Hepatocyte (in vitro differentiated cells): ENCODE measurements around the gene RTCB.

Experiments
- CTCF ChIP-seq: fragments of 200-600 bp; sonication (generic); IDR thresholded peaks from 2 replicates; pipeline ENCODE4 v1.5.1; 2016; ENCODE audit warnings: antibody characterized with exemption, mild to moderate bottlenecking; ENCODE audit not compliant: poor library complexity
- EZH2 ChIP-seq: fragments of 200-600 bp; sonication (generic); IDR thresholded peaks from 2 replicates; pipeline ENCODE4 v1.6.1; 2016; ENCODE audit warnings: antibody characterized with exemption, mild to moderate bottlenecking, borderline replicate concordance
- EZH2phosphoT487 ChIP-seq: fragments of 200-600 bp; sonication (generic); IDR thresholded peaks from one replicate; pipeline ENCODE4 v1.6.1; 2018; ENCODE audit warnings: antibody characterized with exemption, mild to moderate bottlenecking, low read depth, moderate library complexity; ENCODE audit not compliant: unreplicated experiment, severe bottlenecking

GRCh38 chr22:32343941-32344340 lies 68.1 kb downstream of the RTCB start:
- TF ChIP-seq CTCF (no peak), EZH2phosphoT487 (no peak), EZH2 (no peak)
